Measurements from ENCODE around the gene COL6A2.

GRCh38 chr21:46171996-46172862 is 74.3 kb downstream of the COL6A2 start:
- TF ChIP-seq GABPA (IDR thresholded peaks at IDR 0.05; ENCODE audit: low read depth) (no peak), TCF12 (IDR thresholded peaks at IDR 0.05) (no peak), SIN3A (IDR thresholded peaks at IDR 0.05; ENCODE audit: borderline replicate concordance, low read depth, low read length) (no peak), POLR2AphosphoS5 (IDR thresholded peaks at IDR 0.05; ENCODE audit: low read depth, low read length) (no peak), TAF1 (IDR thresholded peaks at IDR 0.05; ENCODE audit: borderline replicate concordance, low read depth, low read length) (no peak), RAD21 (IDR thresholded peaks at IDR 0.05; ENCODE audit: low read length) (no peak), NFIC (IDR thresholded peaks at IDR 0.05; ENCODE audit: borderline replicate concordance) (no peak)
- TF ChIP-seq, protein P1, sequence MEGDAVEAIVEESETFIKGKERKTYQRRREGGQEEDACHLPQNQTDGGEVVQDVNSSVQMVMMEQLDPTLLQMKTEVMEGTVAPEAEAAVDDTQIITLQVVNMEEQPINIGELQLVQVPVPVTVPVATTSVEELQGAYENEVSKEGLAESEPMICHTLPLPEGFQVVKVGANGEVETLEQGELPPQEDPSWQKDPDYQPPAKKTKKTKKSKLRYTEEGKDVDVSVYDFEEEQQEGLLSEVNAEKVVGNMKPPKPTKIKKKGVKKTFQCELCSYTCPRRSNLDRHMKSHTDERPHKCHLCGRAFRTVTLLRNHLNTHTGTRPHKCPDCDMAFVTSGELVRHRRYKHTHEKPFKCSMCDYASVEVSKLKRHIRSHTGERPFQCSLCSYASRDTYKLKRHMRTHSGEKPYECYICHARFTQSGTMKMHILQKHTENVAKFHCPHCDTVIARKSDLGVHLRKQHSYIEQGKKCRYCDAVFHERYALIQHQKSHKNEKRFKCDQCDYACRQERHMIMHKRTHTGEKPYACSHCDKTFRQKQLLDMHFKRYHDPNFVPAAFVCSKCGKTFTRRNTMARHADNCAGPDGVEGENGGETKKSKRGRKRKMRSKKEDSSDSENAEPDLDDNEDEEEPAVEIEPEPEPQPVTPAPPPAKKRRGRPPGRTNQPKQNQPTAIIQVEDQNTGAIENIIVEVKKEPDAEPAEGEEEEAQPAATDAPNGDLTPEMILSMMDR (IDR thresholded peaks at IDR 0.05) = no peak
- TF ChIP-seq, protein P2, sequence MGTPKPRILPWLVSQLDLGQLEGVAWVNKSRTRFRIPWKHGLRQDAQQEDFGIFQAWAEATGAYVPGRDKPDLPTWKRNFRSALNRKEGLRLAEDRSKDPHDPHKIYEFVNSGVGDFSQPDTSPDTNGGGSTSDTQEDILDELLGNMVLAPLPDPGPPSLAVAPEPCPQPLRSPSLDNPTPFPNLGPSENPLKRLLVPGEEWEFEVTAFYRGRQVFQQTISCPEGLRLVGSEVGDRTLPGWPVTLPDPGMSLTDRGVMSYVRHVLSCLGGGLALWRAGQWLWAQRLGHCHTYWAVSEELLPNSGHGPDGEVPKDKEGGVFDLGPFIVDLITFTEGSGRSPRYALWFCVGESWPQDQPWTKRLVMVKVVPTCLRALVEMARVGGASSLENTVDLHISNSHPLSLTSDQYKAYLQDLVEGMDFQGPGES (IDR thresholded peaks at IDR 0.05; ENCODE audit: low read depth, low read length) = no peak
- TF ChIP-seq, protein P3, sequence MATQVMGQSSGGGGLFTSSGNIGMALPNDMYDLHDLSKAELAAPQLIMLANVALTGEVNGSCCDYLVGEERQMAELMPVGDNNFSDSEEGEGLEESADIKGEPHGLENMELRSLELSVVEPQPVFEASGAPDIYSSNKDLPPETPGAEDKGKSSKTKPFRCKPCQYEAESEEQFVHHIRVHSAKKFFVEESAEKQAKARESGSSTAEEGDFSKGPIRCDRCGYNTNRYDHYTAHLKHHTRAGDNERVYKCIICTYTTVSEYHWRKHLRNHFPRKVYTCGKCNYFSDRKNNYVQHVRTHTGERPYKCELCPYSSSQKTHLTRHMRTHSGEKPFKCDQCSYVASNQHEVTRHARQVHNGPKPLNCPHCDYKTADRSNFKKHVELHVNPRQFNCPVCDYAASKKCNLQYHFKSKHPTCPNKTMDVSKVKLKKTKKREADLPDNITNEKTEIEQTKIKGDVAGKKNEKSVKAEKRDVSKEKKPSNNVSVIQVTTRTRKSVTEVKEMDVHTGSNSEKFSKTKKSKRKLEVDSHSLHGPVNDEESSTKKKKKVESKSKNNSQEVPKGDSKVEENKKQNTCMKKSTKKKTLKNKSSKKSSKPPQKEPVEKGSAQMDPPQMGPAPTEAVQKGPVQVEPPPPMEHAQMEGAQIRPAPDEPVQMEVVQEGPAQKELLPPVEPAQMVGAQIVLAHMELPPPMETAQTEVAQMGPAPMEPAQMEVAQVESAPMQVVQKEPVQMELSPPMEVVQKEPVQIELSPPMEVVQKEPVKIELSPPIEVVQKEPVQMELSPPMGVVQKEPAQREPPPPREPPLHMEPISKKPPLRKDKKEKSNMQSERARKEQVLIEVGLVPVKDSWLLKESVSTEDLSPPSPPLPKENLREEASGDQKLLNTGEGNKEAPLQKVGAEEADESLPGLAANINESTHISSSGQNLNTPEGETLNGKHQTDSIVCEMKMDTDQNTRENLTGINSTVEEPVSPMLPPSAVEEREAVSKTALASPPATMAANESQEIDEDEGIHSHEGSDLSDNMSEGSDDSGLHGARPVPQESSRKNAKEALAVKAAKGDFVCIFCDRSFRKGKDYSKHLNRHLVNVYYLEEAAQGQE (IDR thresholded peaks at IDR 0.05; ENCODE audit: low read depth, low read length) = no peak
- TF ChIP-seq, protein P4, sequence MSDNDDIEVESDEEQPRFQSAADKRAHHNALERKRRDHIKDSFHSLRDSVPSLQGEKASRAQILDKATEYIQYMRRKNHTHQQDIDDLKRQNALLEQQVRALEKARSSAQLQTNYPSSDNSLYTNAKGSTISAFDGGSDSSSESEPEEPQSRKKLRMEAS (IDR thresholded peaks at IDR 0.05; ENCODE audit: low read depth) = no peak

All from SK-N-SH (cell line).